HG03442 (cell line): ENCODE results near the gene NDUFV1.
"Not testable (repeated sequence)": the region's sequence is repeated elsewhere in the genome, so short reads cannot be mapped to it uniquely, and the experiment has no call there.

Experiments used
- ATAC-seq: cut with Tn5 transposase; IDR thresholded peaks from one replicate; pipeline ENCODE4 v1.9.1; 2021; ENCODE audit warnings: mild to moderate bottlenecking, moderate library complexity; ENCODE audit not compliant: unreplicated experiment

Gene NDUFV1

DNA sequence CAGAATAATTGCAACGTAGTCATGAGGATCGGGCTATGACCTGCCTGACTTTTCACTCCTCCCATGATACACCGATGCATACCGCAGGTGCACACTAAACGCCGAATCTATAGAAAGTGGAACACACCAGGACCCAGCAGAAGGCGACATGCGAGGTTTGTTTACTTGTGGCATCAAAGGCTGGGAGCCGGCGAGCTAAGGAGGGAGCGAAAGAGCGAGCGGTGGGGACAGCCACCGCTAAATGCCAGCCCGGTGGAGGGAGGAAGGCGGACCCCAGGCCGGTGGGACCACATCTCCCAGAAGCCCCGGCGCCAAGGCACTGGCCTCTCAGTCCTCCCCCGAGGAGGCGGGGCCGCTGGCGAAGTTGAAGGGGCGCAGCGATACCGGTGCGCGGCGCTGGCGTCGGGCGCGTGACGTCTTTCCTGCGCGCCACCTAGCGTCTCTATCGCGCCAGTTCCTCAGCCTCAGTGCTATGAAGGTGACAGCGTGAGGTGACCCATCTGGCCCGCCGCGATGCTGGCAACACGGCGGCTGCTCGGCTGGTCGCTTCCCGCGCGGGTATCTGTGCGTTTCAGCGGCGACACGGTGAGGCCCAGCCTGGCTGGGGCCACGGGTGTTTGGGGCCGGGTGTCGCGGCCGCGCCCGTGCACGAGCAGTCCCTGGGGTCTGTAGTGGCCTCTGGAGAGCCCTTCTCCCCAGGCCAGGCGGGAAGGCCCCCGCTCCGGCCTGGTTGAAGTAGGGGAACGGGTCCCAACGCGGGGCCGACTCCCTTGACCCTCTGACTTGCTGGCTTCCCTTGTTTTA lies at the start of gene NDUFV1:
TSS of gene NDUFV1 (plus strand) at position 445 of the 804 bp plus-strand sequence. CDS start at position 514, 69 bp downstream.
- peak; percentile 90 for ATAC-seq

DNA sequence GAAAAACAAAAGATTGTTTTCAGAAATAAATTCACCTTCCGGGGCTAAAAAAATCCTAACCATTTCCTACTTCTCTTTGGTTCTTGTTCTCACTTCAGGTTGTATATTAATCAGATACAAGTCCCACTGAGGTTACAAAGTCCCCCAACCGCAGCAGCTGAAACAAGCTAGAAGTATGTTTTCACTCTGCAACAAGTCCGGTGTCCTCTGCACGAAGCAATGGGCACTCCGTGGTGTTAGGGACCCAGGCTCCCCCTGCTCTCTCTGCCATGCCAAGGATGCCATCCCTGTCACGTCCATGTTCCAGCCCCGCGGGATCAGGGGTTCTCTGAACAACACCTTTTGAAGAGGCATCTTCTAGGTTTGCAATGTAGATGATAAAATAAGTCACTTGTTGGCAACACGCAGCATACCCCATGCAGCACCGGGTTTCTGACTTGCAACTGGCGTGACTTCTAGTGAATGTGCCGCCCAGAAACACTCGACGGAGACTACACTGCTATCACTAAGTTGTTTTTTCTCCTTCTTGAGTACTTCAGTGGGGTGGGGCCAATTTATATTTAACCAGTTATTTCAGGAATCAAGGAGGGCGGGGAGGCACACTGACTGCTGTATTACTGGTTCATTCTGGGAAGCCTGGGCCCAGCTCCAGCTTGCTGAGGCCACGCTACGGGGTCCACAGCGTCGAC lies 48.5 kb upstream of the NDUFV1 start:
- ATAC-seq, result no peak

DNA sequence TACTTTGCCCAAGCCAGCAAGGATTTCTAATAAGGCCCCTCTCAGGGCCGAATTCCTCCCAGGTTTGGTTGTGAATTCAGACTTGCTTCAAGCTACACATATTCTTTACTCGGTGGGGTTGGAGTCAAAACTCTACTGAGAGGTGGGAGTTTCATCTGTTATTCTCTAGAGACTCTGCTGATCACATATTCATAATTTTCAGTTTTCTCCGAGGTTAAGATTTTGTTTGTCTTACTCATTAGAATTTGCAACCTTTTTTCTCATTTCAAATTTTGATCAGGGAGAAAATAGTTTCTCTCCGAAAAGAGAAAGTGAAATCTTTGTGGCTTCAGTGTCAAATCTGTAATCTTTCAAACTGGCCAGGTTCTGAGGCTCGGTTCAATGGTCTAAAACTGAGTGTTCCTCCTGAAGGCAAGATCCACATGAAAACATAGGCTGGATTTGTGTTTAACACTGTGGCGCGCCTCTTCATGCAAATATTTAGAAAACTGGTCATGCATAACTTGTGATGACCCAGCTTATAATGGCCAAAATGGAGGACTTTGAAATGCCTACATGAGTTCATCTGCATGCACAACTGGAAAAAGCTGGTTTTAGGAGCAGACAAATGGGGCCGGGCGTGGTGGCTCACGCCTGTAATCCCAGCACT lies 44.6 kb upstream of the NDUFV1 start:
- peak; percentile 65 for ATAC-seq

DNA sequence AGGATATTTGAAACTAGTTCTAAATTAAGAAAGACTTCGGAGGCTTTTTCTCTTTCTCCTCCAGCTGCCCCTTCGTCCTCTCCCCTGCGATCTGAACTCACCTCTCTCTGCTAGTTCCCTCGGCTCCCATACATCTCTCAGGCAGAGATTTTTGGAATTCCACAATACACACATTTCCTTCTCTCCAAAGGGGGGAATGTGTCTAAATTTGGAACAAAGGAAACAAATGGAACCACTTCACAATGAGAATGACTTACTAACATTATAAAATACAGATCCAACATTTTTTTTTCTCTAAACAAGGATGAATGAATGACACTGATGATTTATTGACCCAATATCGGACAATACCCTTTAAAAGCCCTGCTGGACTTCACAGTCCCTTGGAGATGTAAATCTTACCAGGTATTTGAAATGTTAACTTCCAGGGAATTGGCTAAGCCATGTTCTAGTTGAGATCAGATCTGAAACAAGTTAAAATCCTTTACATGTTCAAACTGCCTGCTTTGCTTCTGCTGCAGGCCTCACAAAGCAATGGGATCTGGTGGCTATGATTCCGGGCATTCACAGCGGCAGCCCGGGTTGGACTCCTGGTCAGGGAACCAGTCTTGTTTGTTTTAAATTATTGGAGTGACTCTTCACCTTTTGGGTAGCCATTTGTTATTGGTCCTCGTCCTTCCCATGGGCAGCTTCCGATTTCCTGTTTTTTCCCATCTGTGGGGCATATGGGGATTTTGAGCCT lies 43.6 kb upstream of the NDUFV1 start:
- ATAC-seq, result no peak

DNA sequence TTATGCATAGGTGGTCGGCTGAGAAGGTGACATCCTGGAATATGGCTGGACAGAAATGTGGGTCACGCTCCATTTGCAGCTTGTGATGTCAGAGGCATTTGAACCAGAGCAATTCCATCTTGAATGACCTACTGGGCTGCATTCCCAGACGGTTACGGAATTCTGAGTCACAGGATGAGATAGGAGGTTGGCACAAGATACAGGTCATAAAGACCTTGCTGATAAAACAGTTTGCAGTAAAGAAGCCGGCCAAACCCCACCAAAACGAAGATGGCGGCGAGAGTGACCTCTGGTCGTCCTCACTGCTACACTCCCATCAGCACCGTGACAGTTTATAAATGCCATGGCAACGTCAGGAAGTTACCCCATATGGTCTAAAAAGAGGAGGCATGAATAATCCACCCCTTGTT lies 43.0 kb upstream of the NDUFV1 start:
- ATAC-seq, result not testable (repeated sequence)

DNA sequence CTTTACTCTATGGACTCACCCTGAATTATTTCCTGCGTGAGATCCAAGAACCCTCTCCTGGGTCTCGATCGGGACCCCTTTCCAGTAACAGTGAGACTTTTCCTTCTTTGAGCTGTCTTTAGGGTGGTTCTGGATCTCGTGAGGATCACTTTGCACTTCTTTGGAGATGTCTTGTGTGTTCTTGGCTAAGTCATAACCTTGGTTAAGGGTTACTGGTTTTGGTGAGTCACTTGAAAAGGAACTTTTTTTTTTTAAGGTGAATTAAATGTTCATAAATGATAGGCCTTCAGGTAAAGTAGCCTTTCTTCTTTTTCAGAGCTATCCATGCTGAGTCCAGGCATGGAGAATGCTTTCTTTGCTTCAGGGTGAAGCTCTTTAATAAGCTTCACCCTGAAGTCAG lies 42.5 kb upstream of the NDUFV1 start:
- ATAC-seq, result no peak

DNA sequence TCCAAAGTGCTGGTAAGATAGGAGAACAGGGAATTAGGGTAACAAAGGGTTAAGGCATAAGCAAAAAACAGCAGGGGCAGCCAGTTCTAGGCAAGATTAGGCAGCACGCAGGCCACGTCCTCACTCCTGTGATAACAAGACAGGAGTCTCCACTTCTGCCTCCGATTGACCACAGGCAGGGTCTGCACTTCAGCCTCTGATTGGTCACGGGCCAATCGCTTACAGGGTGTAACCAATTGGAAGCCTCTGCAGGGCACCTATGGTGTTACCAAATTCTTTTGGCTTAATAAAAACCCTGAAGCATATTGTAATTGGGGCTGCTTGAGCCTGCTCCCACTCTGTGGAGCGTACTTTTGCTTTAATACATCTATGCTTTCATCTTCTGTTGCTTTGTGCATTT lies 35.3 kb upstream of the NDUFV1 start:
- no peak for ATAC-seq

DNA sequence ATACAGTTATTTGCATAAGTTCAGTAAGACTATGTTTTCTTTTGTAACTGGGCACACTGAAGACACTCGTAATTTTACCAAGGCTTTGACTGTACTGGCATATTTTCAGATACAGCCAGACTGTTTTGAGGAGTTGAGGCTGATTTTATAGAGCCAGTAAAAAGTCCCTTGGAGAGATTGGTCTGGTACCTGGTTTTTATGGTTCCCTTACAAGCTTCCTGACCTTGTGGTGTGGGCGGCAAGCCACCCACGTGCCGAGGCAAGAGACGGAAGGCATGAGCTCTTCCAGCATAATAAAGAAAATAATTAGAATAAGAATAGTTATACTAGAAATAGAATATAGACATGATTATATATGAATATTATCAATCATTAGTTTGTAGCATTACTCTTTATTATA lies 34.4 kb upstream of the NDUFV1 start:
- ATAC-seq, result no peak

DNA sequence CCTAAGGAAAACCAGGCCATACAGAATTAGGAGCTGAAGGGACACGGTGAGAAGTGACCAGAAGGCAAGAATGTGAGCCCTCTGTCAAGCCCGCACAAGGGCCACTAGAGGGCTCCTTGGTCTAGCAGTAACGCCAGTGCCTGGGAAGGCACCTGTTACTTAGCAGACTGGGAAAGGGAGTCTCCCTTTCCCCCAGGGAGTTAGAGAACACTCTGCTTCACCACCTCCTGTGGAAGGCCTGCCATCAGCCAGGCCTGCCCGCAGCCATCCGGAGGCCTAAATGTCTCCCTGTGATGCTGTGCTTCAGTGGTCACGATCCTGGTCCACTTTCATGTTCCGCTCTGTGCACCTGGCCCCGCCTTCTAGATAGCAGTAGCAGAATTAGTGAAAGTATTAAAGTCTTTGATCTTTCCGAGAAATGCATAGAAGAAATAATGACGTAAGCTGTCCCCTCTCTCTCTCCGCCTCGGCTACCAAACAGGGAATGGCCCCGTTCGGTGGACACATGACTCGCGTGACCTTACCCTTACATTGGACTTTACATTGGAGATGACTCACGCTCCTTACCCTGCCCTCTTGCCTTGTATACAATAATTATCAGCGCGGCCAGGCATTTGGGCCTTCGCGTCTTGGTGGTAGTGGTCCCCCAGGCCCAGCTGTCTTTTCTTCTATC lies 33.9 kb upstream of the NDUFV1 start:
- ATAC-seq, result no peak

DNA sequence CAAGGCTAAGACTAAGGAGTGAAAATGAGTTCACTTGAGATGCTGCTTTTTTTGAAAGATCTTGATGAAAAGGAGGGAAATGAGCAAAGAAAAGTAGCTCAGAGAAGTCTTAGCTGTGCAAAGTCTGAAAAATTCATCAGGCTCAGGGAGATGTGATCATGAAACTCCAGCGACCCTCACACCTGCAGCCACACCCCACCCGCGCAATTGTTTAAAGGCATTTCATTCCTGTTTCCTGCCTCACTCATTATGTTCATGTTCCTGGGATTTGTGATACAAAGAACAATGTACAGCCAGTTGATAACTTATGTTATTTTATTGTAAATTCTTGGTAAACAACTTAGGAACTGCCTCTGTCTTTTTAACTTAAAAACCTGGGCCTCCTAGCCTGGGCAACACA lies 31.8 kb upstream of the NDUFV1 start:
- ATAC-seq, result no peak

DNA sequence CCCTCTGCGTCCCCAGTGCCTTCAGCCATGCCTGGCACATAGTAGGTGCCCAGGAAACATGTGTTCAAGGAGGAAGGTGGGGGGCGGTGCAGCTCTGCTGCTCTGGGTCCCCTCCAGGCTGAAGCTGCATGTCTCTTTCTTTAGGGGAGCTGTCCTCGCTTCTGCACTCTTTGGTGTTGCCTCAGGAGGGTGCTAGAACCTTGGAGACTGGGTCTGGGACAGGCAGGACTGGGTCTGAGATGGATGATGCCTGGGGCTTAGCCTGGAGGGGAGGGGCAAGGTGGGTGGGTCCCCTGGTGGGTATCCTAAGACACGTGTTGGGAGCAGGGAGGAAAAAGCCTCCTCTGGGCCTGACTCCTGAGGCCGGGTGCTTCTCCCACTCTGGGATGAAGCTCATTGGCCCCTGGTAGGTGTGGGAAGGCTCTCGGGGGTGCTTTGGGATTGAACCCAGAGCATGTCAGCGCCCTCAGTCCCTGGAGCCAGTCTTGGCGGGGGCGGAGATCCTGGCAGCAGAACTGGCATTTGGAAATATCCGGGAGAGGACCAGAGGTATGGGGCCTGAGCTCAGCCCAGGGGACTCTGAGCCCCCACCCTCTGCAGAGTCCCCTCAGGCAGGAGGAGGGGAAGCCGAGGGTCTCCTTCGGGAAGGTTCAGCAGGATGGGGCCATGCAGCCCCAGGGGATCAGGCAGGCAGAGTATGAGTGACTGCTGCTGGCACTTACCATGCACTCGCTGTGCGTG lies 29.8 kb upstream of the NDUFV1 start:
- ATAC-seq, result no peak

DNA sequence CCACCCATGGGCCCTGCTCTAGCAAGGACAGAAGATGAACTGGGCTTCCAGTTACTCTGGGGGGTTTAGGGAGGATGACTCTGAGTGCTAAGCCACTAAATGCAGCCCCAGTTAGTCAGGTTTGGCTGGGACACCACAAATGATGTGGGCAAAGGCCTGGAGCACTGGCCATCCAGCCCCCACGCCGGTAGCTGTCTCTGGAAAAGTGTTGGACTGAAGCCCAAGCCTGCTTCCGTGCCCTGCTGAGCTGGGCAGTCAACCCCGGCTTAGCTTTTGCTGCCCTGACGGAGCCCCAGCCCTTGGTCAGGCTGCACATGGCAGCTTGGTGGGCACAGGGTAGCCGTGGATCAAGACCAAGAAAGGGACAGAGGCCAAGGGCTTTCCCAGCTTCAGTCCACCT lies 28.8 kb upstream of the NDUFV1 start:
- ATAC-seq, result no peak

DNA sequence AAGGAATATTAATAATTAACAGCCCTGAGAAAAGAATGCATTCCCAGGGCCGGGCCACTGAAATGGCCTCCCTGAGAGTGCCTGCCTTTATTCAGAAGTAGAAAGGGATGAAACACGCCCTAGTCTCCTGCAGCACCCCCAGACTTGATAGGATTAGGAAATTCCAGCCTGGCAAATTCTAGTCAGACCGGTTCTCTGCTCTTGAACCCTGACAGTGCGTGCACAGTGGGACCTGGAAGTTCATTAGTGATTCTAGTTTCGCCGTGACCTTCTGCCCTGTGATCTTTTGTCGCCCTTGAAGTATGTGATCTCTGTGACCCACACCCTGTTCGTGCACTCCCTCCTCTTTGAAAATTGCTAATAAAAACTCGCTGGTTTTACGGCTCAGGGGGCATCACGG lies 25.3 kb upstream of the NDUFV1 start:
- no peak for ATAC-seq

DNA sequence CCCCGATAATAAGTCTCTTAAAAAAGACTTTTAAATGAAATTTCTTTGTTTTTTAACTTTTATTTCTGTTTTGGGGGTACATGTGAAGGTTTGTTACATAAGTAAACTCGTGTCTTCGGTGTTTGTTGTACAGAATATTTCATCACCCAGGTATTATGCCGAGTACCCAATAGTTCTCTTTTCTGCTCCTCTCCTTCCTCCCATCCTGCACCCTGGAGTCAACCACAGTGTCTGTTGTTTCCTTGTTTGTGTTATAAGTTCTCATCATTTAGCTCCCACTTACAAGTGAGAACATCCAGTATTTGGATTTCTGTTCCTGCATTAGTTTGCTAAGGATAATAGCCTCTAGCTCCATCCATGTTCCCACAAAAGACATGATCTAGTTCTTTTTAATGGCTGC lies 24.7 kb upstream of the NDUFV1 start:
- no peak for ATAC-seq

DNA sequence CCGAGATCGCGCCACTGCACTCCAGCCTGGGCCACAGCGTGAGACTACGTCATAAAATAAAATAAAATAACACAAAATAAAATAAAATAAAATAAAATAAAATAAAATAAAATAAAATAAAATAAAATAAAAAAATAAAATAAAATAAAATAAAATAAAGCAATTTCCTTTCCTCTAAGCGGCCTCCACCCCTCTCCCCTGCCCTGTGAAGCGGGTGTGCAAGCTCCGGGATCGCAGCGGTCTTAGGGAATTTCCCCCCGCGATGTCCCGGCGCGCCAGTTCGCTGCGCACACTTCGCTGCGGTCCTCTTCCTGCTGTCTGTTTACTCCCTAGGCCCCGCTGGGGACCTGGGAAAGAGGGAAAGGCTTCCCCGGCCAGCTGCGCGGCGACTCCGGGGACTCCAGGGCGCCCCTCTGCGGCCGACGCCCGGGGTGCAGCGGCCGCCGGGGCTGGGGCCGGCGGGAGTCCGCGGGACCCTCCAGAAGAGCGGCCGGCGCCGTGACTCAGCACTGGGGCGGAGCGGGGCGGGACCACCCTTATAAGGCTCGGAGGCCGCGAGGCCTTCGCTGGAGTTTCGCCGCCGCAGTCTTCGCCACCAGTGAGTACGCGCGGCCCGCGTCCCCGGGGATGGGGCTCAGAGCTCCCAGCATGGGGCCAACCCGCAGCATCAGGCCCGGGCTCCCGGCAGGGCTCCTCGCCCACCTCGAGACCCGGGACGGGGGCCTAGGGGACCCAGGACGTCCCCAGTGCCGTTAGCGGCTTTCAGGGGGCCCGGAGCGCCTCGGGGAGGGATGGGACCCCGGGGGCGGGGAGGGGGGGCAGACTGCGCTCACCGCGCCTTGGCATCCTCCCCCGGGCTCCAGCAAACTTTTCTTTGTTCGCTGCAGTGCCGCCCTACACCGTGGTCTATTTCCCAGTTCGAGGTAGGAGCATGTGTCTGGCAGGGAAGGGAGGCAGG lies 23.2 kb upstream of the NDUFV1 start, which contains the start of gene GSTP1:
TSS of gene GSTP1 (plus strand) at position 566 of the 958 bp plus-strand sequence. CDS start at position 598, 32 bp downstream.
- ATAC-seq, result peak; percentile 71

DNA sequence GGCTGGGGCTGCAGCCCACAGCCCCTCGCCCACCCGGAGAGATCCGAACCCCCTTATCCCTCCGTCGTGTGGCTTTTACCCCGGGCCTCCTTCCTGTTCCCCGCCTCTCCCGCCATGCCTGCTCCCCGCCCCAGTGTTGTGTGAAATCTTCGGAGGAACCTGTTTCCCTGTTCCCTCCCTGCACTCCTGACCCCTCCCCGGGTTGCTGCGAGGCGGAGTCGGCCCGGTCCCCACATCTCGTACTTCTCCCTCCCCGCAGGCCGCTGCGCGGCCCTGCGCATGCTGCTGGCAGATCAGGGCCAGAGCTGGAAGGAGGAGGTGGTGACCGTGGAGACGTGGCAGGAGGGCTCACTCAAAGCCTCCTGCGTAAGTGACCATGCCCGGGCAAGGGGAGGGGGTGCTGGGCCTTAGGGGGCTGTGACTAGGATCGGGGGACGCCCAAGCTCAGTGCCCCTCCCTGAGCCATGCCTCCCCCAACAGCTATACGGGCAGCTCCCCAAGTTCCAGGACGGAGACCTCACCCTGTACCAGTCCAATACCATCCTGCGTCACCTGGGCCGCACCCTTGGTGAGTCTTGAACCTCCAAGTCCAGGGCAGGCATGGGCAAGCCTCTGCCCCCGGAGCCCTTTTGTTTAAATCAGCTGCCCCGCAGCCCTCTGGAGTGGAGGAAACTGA lies 22.4 kb upstream of the NDUFV1 start:
- no peak for ATAC-seq

DNA sequence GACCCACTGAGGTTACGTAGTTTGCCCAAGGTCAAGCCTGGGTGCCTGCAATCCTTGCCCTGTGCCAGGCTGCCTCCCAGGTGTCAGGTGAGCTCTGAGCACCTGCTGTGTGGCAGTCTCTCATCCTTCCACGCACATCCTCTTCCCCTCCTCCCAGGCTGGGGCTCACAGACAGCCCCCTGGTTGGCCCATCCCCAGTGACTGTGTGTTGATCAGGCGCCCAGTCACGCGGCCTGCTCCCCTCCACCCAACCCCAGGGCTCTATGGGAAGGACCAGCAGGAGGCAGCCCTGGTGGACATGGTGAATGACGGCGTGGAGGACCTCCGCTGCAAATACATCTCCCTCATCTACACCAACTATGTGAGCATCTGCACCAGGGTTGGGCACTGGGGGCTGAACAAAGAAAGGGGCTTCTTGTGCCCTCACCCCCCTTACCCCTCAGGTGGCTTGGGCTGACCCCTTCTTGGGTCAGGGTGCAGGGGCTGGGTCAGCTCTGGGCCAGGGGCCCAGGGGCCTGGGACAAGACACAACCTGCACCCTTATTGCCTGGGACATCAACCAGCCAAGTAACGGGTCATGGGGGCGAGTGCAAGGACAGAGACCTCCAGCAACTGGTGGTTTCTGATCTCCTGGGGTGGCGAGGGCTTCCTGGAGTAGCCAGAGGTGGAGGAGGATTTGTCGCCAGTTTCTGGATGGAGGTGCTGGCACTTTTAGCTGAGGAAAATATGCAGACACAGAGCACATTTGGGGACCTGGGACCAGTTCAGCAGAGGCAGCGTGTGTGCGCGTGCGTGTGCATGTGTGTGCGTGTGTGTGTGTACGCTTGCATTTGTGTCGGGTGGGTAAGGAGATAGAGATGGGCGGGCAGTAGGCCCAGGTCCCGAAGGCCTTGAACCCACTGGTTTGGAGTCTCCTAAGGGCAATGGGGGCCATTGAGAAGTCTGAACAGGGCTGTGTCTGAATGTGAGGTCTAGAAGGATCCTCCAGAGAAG lies 21.6 kb upstream of the NDUFV1 start:
- no peak for ATAC-seq
